GM12873 (cell line): ENCODE data around the gene ZRANB3.

Experiments
- CTCF ChIP-seq: IDR thresholded peaks from 2 replicates; pipeline ENCODE4 v1.5.1; 2012; ENCODE audit warnings: low read depth, mild to moderate bottlenecking, moderate library complexity, low read length, control low read depth; ENCODE audit not compliant: insufficient read depth; ENCODE audit errors: missing control alignments

Gene ZRANB3

DNA sequence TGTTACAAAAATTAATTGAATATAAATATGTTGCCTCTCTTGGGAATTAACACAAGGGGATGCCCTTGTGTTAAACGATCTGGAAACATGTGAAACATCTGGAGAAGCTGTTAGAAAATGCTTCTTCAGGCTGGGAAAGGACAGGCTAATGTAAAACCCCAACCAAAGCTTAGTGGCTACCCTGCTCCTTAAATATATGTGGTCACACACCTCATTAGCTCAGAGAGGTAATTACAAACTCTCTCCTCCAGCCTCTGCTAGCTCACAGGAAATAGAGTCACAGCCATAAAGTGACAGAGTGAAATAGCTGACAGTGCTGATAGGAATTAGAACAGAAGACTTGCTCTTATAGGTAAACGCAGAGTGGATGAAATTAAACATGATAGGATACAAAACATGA is 323.0 kb downstream of the ZRANB3 start:
- no peak for TF ChIP-seq CTCF

GRCh38 chr2:135203944-135204343 is 327.1 kb downstream of the ZRANB3 start:
- no peak for TF ChIP-seq CTCF

DNA sequence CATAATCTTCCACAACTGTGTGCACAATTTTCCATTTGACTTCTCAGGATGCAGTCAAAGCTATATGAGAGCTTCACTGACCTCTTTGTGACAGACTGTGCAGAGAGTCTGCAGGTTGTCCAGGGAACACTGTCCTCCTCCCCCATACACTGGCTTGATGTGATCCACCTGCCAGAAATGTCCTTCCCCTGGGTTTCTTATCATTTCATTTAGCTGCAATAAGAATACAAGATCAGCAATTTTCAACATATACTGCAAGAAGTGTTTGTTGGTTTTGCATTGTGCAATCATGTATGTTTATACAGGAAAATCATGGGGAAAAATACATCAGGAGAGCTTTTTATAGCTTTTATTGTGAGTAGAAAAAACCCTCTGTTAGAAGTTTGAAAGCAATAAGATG is 328.3 kb downstream of the ZRANB3 start:
- TF ChIP-seq CTCF: no peak

- no peak for TF ChIP-seq CTCF
Measured at GRCh38 chr2:135198481-135198880, 332.5 kb downstream of the ZRANB3 start.

GRCh38 chr2:135190799-135191198 is 340.2 kb downstream of the ZRANB3 start:
- TF ChIP-seq CTCF: no peak

DNA sequence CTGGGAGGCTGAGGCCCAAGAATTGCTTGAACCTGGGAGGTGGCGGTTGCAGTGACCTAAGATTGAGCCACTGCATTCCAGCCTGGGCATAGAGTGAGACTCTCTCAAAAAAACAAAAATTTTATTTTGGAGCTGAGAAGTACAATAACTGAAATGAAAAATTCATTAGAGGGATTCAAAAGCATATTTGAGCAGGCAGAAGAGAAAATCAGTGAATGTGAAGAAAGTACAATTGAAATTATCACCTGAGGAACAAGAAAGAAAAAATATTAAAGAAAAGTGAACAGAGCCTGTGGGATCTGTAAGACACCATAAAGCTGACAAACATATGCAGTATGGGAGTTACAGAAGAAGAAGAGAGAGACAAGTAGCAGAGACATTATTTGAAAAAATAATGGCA is 341.9 kb downstream of the ZRANB3 start:
- TF ChIP-seq CTCF: no peak

- no peak for TF ChIP-seq CTCF
Measured at GRCh38 chr2:135187270-135187669, 343.7 kb downstream of the ZRANB3 start.
